Measurements from ENCODE around the gene TRIOBP. TPM values are rescaled to one million over a fixed set of nuclear protein-coding genes. Genes with fewer than 3 reads are reported as not detected.

Gene TRIOBP
- total and polyA plus RNA-seq, 2 of the 13 experiments (the other 11 are each of a cell fraction or from before 2014, with no cell fraction given), result 6.1 to 15.4 TPM

GRCh38 chr22:37809672-37810333 is 113.0 kb downstream of the TRIOBP start (continued):
- TF ChIP-seq ZFP1 (CRISPR knock-in tag; IDR thresholded peaks at IDR 0.05) (no peak), GRHL1 (CRISPR knock-in tag; conservative IDR thresholded peaks at IDR 0.05) (no peak), POLR2G (IDR thresholded peaks at IDR 0.05; ENCODE audit: low read depth, low read length) (peak; percentile 36), ZNF549 (CRISPR knock-in tag; IDR thresholded peaks at IDR 0.05) (no peak), ARID4A (CRISPR knock-in tag; IDR thresholded peaks at IDR 0.05; ENCODE audit: borderline replicate concordance) (no peak), AGO2 (optimal IDR thresholded peaks at IDR 0.05; ENCODE audit: low read depth, low read length) (peak; percentile 86), ZNF260 (CRISPR knock-in tag; IDR thresholded peaks at IDR 0.05; ENCODE audit: borderline replicate concordance, low read depth) (no peak), UBTF (CRISPR knock-in tag; IDR thresholded peaks at IDR 0.05) (no peak), BCL3 (CRISPR knock-in tag; IDR thresholded peaks at IDR 0.05) (no peak), RCOR2 (CRISPR knock-in tag; IDR thresholded peaks at IDR 0.05) (no peak), PHF20 (CRISPR knock-in tag; IDR thresholded peaks at IDR 0.05) (no peak), HNF1A (IDR thresholded peaks at IDR 0.05; ENCODE audit: low read depth) (no peak), HNF1A (CRISPR knock-in tag; IDR thresholded peaks at IDR 0.05; ENCODE audit: borderline replicate concordance) (no peak)
